HepG2 (cell line): Measurements from ENCODE around the gene AIP. TPM values are rescaled to one million over a fixed set of nuclear protein-coding genes. Genes with fewer than 3 reads are reported as not detected.

Experiments
- CTCF ChIP-seq: sonication (generic); formaldehyde crosslinking; IDR thresholded peaks from 2 replicates; pipeline ENCODE4 v1.5.0; 2020; ENCODE audit warnings: mild to moderate bottlenecking, missing genetic modification reagents, moderate library complexity
- ELK4 ChIP-seq: sonication (generic); formaldehyde crosslinking; IDR thresholded peaks from 2 replicates; pipeline ENCODE4 v1.9.0; 2021; ENCODE audit warnings: missing genetic modification reagents, borderline replicate concordance
- GATAD2A ChIP-seq: IDR thresholded peaks from 2 replicates; pipeline ENCODE4 v1.6.1; 2016
- GTF3A ChIP-seq: sonication (generic); formaldehyde crosslinking; conservative IDR thresholded peaks from 2 replicates; pipeline ENCODE4 v1.4.0; 2020; ENCODE audit warnings: mild to moderate bottlenecking, missing genetic modification reagents
- HHEX ChIP-seq: IDR thresholded peaks from 2 replicates; pipeline ENCODE4 v1.6.1; 2016; ENCODE audit warnings: control low read depth
- NFE2L2 ChIP-seq: fragments of 150-350 bp; IDR thresholded peaks from 2 replicates; pipeline ENCODE4 v1.6.1; 2014; ENCODE audit warnings: low read length
- PAF1 ChIP-seq: IDR thresholded peaks from 2 replicates; pipeline ENCODE4 v1.6.1; 2016; ENCODE audit warnings: missing genetic modification reagents, missing compliant biosample characterization
- POLR2AphosphoS5 ChIP-seq: IDR thresholded peaks from 2 replicates; pipeline ENCODE4 v1.6.1; 2012; ENCODE audit warnings: low read depth, low read length
- PRDM4 ChIP-seq: sonication (generic); formaldehyde crosslinking; IDR thresholded peaks from 2 replicates; pipeline ENCODE4 v1.9.0; 2021; ENCODE audit warnings: missing genetic modification reagents, borderline replicate concordance
- PRMT3 ChIP-seq: sonication (generic); formaldehyde crosslinking; IDR thresholded peaks from 2 replicates; pipeline ENCODE4 v1.8.1; 2022; ENCODE audit warnings: low read depth, mild to moderate bottlenecking, moderate library complexity, missing genetic modification reagents, borderline replicate concordance
- RFXANK ChIP-seq: IDR thresholded peaks from 2 replicates; pipeline ENCODE4 v1.6.1; 2016
- U2AF1 ChIP-seq: fragments of 200-400 bp; formaldehyde crosslinking; optimal IDR thresholded peaks from 2 replicates; pipeline ENCODE3; 2017; ENCODE audit warnings: mild to moderate bottlenecking, low read depth, low read length
- U2AF2 ChIP-seq: fragments of 200-400 bp; formaldehyde crosslinking; IDR thresholded peaks from 2 replicates; pipeline ENCODE4 v1.6.1; 2017; ENCODE audit warnings: low read depth, mild to moderate bottlenecking, low read length
- ZBTB1 ChIP-seq: sonication (generic); formaldehyde crosslinking; IDR thresholded peaks from 2 replicates; pipeline ENCODE4 v1.4.0; 2020; ENCODE audit warnings: missing genetic modification reagents, borderline replicate concordance
- ZBTB37 ChIP-seq: sonication (generic); formaldehyde crosslinking; IDR thresholded peaks from 2 replicates; pipeline ENCODE4 v1.4.0; 2020; ENCODE audit warnings: mild to moderate bottlenecking, missing genetic modification reagents
- ZNF121 ChIP-seq: sonication (generic); formaldehyde crosslinking; IDR thresholded peaks from 2 replicates; pipeline ENCODE4 v1.5.0; 2020; ENCODE audit warnings: mild to moderate bottlenecking, missing genetic modification reagents
- ZNF207 ChIP-seq: fragments of 450-650 bp; IDR thresholded peaks from 2 replicates; pipeline ENCODE4 v1.6.1; 2016; ENCODE audit warnings: antibody characterized with exemption, borderline replicate concordance
- ZNF251 ChIP-seq: sonication (generic); formaldehyde crosslinking; IDR thresholded peaks from 2 replicates; pipeline ENCODE4 v1.9.0; 2021; ENCODE audit warnings: mild to moderate bottlenecking, missing genetic modification reagents
- ZNF274 ChIP-seq: sonication (generic); formaldehyde crosslinking; IDR thresholded peaks from 2 replicates; pipeline ENCODE4 v1.5.1; 2020; ENCODE audit warnings: mild to moderate bottlenecking, missing genetic modification reagents
- ZNF33B ChIP-seq: sonication (generic); formaldehyde crosslinking; IDR thresholded peaks from 2 replicates; pipeline ENCODE4 v1.5.1; 2020; ENCODE audit warnings: mild to moderate bottlenecking, missing genetic modification reagents
- ZNF7 ChIP-seq: IDR thresholded peaks from 2 replicates; pipeline ENCODE4 v1.6.1; 2016; ENCODE audit warnings: missing biosample characterization, missing genetic modification reagents
- ZNF704 ChIP-seq: sonication (generic); formaldehyde crosslinking; IDR thresholded peaks from 2 replicates; pipeline ENCODE4 v1.8.1; 2023; ENCODE audit warnings: mild to moderate bottlenecking, inconsistent platforms, moderate library complexity, missing genetic modification reagents, borderline replicate concordance
- ZNF747 ChIP-seq: sonication (generic); formaldehyde crosslinking; IDR thresholded peaks from 2 replicates; pipeline ENCODE4 v1.8.1; 2023; ENCODE audit warnings: missing genetic modification reagents, mild to moderate bottlenecking, borderline replicate concordance
- ZSCAN22 ChIP-seq: sonication (generic); formaldehyde crosslinking; IDR thresholded peaks from 2 replicates; pipeline ENCODE4 v1.4.0; 2020; ENCODE audit warnings: mild to moderate bottlenecking, missing genetic modification reagents
- polyA plus RNA-seq, 8 experiments: library from polyadenylated mRNA; depleted of rRNA in 3 of 8; stranded (reverse) in 7 of 8; unstranded in 1 of 8; fragments of >200 nt; fragmentation: Illumina TruSeq in 4 of 8; extraction: Trizol in 4 of 8; gene quantifications; 2 replicates each; pipeline versions ENCODE4 v1.2.1 to v1.2.3, GENCODE V29; 2011 to 2016; ENCODE audit warnings: low read depth in 4 of 8, missing spikeins in 1 of 8, mixed read lengths in 1 of 8; ENCODE audit not compliant: insufficient read depth in 1 of 8
- total RNA-seq, 5 experiments: library from RNA; depleted of rRNA; stranded (reverse); fragments of >200 nt; fragmentation: Illumina TruSeq; extraction: Trizol; gene quantifications; 2 replicates each; pipeline ENCODE4 v1.2.3, GENCODE V29; 2016; ENCODE audit warnings: low read depth in 1 of 5

Gene AIP
- total and polyA plus RNA-seq, 2 of the 13 experiments (the other 11 are each of a cell fraction or from before 2014, with no cell fraction given) = 51.8 to 110 TPM

- TF ChIP-seq ZBTB37 (CRISPR knock-in tag) (no peak; the same call in 1 of the 2 replicates), CTCF (CRISPR knock-in tag) (peak; percentile 98), GTF3A (peak; percentile 63; the same call in 1 of the 2 replicates), U2AF1 (no peak), U2AF2 (no peak), ZNF747 (CRISPR knock-in tag) (no peak), HHEX (CRISPR knock-in tag) (no peak), NFE2L2 (no peak), ZNF274 (CRISPR knock-in tag) (no peak), GATAD2A (no peak), ZBTB1 (CRISPR knock-in tag) (no peak), PAF1 (CRISPR knock-in tag) (no peak), ZNF121 (CRISPR knock-in tag) (no peak), ZNF251 (CRISPR knock-in tag) (0 out of 2 replicates have a peak, but pooled peaks have one; percentile 23), ZSCAN22 (CRISPR knock-in tag) (no peak), POLR2AphosphoS5 (no peak), RFXANK (CRISPR knock-in tag) (no peak), ZNF33B (no peak), ZNF7 (CRISPR knock-in tag) (no peak), PRDM4 (no peak), PRMT3 (CRISPR knock-in tag) (no peak), ZNF704 (CRISPR knock-in tag) (no peak), ELK4 (CRISPR knock-in tag) (no peak), ZNF207 (no peak)
Measured at GRCh38 chr11:67505605-67506396, 23.0 kb downstream of the AIP start (continued).
